Stomach (tissue), 9 donors: ENCODE measurements around the gene TBC1D30. TPM values are rescaled to one million over a fixed set of nuclear protein-coding genes. Genes with fewer than 3 reads are reported as not detected.

Experiments used
- DNase-seq, 2 donors: peaks; one replicate each; pipeline versions ENCODE4 v3.0.0 to v3.0.0-alpha.2; 2013 to 2019
- H3K27ac ChIP-seq, 5 donors: fragments of 200-600 bp in 4 of 5; sonication (generic) in 4 of 5; one replicate each; pipeline ENCODE4 v1.5.1; 2013 to 2019; ENCODE audit warnings: mild to moderate bottlenecking in 1 of 5, moderate library complexity in 1 of 5
- H3K27me3 ChIP-seq, 3 donors: fragments of 200-600 bp; sonication (generic); one replicate each; pipeline ENCODE4 v1.5.1; 2017 to 2019; ENCODE audit warnings: mixed run types in 1 of 3
- H3K36me3 ChIP-seq, 4 donors: fragments of 200-600 bp; sonication (generic); 1 replicate in 3 of 4; 2 replicates in 1 of 4; pipeline ENCODE4 v1.5.1; 2016 to 2019
- H3K4me1 ChIP-seq, 4 donors: fragments of 200-600 bp; sonication (generic); one replicate each; pipeline ENCODE4 v1.5.1; 2016 to 2019
- H3K4me3 ChIP-seq, 4 donors: fragments of 200-600 bp; sonication (generic) in 3 of 4; one replicate each; pipeline ENCODE4 v1.5.1; 2016 to 2019; ENCODE audit warnings: mild to moderate bottlenecking in 1 of 4
- H3K9me3 ChIP-seq, 4 donors: fragments of 200-600 bp; sonication (generic); one replicate each; pipeline ENCODE4 v1.5.1; 2016 to 2019
- CTCF ChIP-seq, 7 experiments: fragments of 450-650 bp in 4 of 7; fragments of 200-600 bp in 3 of 7; sonication (generic) in 3 of 7; IDR thresholded peaks; one replicate each; pipeline ENCODE4 v1.5.1; 2016 to 2019; ENCODE audit warnings: antibody characterized with exemption in 7 of 7, control low read depth in 2 of 7, mild to moderate bottlenecking in 1 of 7
- EP300 ChIP-seq: sonication (generic); formaldehyde crosslinking; IDR thresholded peaks from one replicate; pipeline ENCODE4 v1.6.1; 2017; ENCODE audit warnings: antibody characterized with exemption
- POLR2A ChIP-seq, 4 donors: fragments of 450-650 bp; IDR thresholded peaks; one replicate each; pipeline ENCODE4 v1.6.1; 2016; ENCODE audit warnings: antibody characterized with exemption in 4 of 4, control low read depth in 2 of 4, mild to moderate bottlenecking in 1 of 4, moderate library complexity in 1 of 4
- POLR2AphosphoS5 ChIP-seq, 3 donors: sonication (generic); formaldehyde crosslinking; IDR thresholded peaks; one replicate each; pipeline ENCODE4 v1.6.1; 2016; ENCODE audit warnings: antibody characterized with exemption in 3 of 3
- WGBS, 5 donors: extraction: QIAGEN DNeasy Blood & Tissue Kit in 3 of 5; methylation state at CpG; one replicate each; pipeline versions ENCODE4 v1.1.5 to v1.1.7; 2013 to 2018; 5-methylcytosine and 5-hydroxymethylcytosine counted together
- intact Hi-C: fragments of 100-400 bp; cut with DNase I; formaldehyde crosslinking; loops from one replicate; pipeline ENCODE4 v1.15.1; 2023; ENCODE audit warnings: low total_unique reads
- polyA plus RNA-seq, 3 donors: library from polyadenylated mRNA; stranded (reverse); fragments of 200-250 nt; gene quantifications; one replicate each; pipeline ENCODE4 v1.2.3, GENCODE V29; 2013
- total RNA-seq, 5 donors: library from RNA; depleted of rRNA; stranded (reverse); fragments of >200 nt; gene quantifications; one replicate each; pipeline versions ENCODE4 v1.1.0 to v1.2.3, GENCODE V29; 2014 to 2016
- donor health status: healthy with polysubstance abuse.
- donor health status: Bipolar disorder and iron deficiency.
- donor health status: healthy.

Gene TBC1D30
- total and polyA plus RNA-seq, 8 donors: 1.8 to 41.1 (median 8.9) TPM

- no peak for DNase-seq
These were observed 69.5 kb downstream of the TBC1D30 start for GRCh38 chr12:64893961-64894360.

GRCh38 chr12:64894827-64895475 lies 70.5 kb downstream of the TBC1D30 start:
- no peaks in the 10 kb centered on the region for H3K4me1 ChIP-seq
- no peaks in the 10 kb centered on the region for H3K27me3 ChIP-seq
- no peak overlapping the region for H3K4me3 ChIP-seq
- WGBS, 5 donors: 40 to 60% (median 53%) methylated on average over 2 of the region's 2 CpGs
- DNase-seq: no peak
- no peaks in the 10 kb centered on the region for H3K36me3 ChIP-seq
- TF ChIP-seq CTCF (IDR thresholded peaks at IDR 0.05): no peak
- TF ChIP-seq EP300: no peak
- TF ChIP-seq POLR2AphosphoS5 (IDR thresholded peaks at IDR 0.05): no peak
- TF ChIP-seq POLR2A (IDR thresholded peaks at IDR 0.05): no peak
- intact Hi-C loops: loop anchor here (10.0 kb wide), 1 partner anchor 210 kb away; no protein-coding TSS in a partner anchor
- H3K9me3 ChIP-seq: no peaks in the 10 kb centered on the region
- H3K27ac ChIP-seq: no peak overlapping the region

More at GRCh38 chr12:64893961-64894360, 69.5 kb downstream of the TBC1D30 start:
- H3K4me1 ChIP-seq: no peaks in the 10 kb centered on the region
- H3K36me3 ChIP-seq: no peaks in the 10 kb centered on the region
- no peaks in the 10 kb centered on the region for H3K27me3 ChIP-seq
- H3K9me3 ChIP-seq: no peaks in the 10 kb centered on the region
- H3K27ac ChIP-seq: no peak overlapping the region
- H3K4me3 ChIP-seq: no peak overlapping the region
- TF ChIP-seq POLR2A (IDR thresholded peaks at IDR 0.05) (no peak), CTCF (IDR thresholded peaks at IDR 0.05) (no peak), EP300 (no peak), POLR2AphosphoS5 (IDR thresholded peaks at IDR 0.05) (no peak)
- 61 to 76% (median 69%) methylated on average over 4 of the region's 4 CpGs for WGBS, 5 donors
- intact Hi-C loops: loop anchor here (10.0 kb wide), 1 partner anchor 211 kb away; no protein-coding TSS in a partner anchor

- DNase-seq: no peak
- TF ChIP-seq CTCF (IDR thresholded peaks at IDR 0.05) (no peak), EP300 (no peak), POLR2A (IDR thresholded peaks at IDR 0.05) (no peak)
- H3K4me3 ChIP-seq: no peak overlapping the region
- H3K4me1 ChIP-seq: no peaks in the 10 kb centered on the region
- no peaks in the 10 kb centered on the region for H3K36me3 ChIP-seq
- H3K27ac ChIP-seq: no peak overlapping the region
- no peaks in the 10 kb centered on the region for H3K9me3 ChIP-seq
- 83 to 95% (median 92%) methylated on average over 5 of the region's 5 CpGs for WGBS, 5 donors
- no peaks in the 10 kb centered on the region for H3K27me3 ChIP-seq
- intact Hi-C loops: loop anchor here (10.0 kb wide), 1 partner anchor 209 kb away; no protein-coding TSS in a partner anchor
These were observed 71.1 kb downstream of the TBC1D30 start for GRCh38 chr12:64895526-64895925.

GRCh38 chr12:64900540-64900939 lies 76.1 kb downstream of the TBC1D30 start:
- no peak overlapping the region for H3K27ac ChIP-seq
- H3K4me3 ChIP-seq: no peak overlapping the region
- no peaks in the 10 kb centered on the region for H3K4me1 ChIP-seq
- intact Hi-C loops: no loop called here
- H3K27me3 ChIP-seq: no peaks in the 10 kb centered on the region
- TF ChIP-seq POLR2AphosphoS5 (IDR thresholded peaks at IDR 0.05): no peak
- TF ChIP-seq EP300: no peak
- TF ChIP-seq POLR2A (IDR thresholded peaks at IDR 0.05): no peak
- no peak for TF ChIP-seq CTCF (IDR thresholded peaks at IDR 0.05)
- H3K36me3 ChIP-seq: no peaks in the 10 kb centered on the region
- DNase-seq: no peak
- 63 to 76% (median 73%) methylated on average over 4 of the region's 4 CpGs for WGBS, 5 donors
- no peaks in the 10 kb centered on the region for H3K9me3 ChIP-seq
